Hematopoietic multipotent progenitor cell treated with erythropoietin and hydrocortisone succinate and interleukin-3 and kit ligand, for 4 days (in vitro differentiated cells): ENCODE results near the gene GREB1.

Source experiments
- DNase-seq: peaks from one replicate; pipeline ENCODE4 v3.0.0-alpha.2; 2015

GREB1 gene

GRCh38 chr2:11509657-11510360, 24.0 kb upstream of the GREB1 start:
- DNase-seq = no peak

DNA sequence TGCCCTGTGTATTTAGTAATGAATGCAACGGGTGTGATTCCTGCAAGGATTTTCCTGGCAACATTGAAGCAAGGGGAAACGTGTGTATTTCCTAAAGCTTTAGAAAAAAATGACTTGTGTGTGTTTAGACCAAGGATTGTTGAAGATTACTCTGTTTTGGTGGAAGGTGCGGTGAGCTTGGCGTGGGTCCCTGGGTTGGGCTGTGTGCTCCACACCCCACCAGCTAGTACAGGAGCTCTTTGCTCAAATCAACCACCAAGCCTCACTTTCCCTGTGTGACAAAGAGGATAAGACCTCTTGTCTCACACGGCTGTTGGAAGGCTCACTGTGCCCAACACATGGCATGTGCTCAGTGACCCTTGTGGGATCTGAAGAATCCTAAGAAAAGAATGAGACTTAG, 21.4 kb upstream of the GREB1 start:
- DNase-seq = no peak

DNA sequence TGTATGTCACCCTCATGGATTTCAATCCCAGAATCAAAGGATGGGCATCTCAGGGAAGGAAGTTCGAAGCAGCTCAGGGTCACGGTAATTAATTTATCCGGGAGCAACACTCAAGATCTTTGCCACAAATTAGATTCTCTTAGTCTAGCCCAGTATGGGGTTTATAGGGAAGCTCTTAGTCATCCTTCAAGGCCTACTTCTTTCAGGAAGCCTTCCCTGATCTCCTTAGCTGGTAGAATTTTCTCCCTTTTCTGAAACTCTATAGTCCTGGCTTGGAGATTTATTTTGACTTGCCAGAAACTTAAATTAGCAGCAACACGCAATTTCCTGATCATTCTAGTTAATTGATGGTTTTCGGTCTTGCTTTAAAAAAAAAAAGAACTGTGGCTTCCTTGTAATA, 20.5 kb upstream of the GREB1 start:
- DNase-seq = no peak

GRCh38 chr2:11514081-11514730, 19.6 kb upstream of the GREB1 start:
- no peak for DNase-seq

GRCh38 chr2:11514904-11515303, 18.9 kb upstream of the GREB1 start:
- DNase-seq = no peak

DNA sequence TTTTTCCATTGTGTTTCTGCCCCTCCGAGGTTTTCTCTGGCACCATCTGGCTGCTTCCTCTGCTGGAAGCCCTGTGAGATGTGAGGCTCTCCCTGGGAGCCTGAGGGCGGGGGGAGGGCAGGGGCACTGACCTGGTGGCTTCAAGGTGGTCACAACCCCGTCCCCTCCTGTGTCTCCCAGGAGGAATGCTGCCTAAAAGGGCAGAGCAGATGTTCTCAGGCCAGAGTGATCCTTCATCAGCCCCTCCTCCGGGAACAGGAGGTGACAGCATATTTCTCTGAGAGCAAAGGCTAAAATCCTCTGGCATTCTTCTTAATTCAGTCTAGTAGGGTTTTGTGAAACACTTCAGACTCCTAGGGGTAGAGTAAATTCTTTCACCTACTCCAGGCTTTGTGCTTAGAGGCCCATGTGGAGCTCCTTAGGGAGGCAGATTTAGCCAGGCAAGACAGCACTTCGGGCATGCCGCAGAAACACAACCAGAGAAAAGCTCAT, 18.3 kb upstream of the GREB1 start:
- no peak for DNase-seq

- no peak for DNase-seq
These were observed 16.7 kb upstream of the GREB1 start for GRCh38 chr2:11516984-11517648.

DNA sequence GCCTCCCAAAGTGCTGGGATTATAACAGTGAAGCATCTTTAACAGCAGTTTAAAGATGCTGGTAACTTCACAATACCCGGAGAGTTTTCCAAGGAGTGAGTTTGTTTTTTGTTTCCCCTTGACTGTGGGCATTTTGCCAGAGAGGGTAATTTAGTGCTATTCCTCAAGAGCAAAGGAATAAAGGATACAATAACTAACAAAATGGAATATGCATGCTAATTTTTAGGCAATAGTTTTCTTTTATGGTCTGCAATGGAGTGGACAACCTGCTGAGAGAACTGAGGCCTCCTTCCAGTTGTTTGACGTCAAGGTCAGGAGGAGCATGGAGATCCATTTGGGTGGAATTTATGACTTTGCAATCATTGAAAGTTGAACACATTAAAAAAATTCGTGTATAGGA, 15.9 kb upstream of the GREB1 start:
- no peak for DNase-seq

GRCh38 chr2:11520092-11520693, 13.7 kb upstream of the GREB1 start:
- DNase-seq = no peak

DNA sequence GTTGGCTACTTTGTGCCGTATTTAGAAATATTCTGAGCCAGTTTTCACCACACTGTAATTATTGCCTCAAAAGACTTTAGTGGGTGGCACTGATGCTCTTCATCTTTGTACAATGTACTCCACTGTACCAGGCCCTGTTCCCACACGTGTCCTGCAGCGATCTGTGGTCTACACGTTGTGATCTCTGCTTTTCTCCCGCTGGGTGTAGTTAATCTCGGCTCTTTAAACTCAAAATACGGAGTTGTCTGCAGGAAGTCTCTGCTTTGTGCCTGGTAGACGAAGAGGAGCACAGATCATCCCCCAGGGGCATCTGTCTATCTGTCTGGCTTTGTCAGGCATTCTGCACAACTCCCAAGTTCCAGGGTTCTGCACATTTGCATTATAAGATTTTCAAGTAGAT, 12.1 kb upstream of the GREB1 start:
- DNase-seq = no peak

DNA sequence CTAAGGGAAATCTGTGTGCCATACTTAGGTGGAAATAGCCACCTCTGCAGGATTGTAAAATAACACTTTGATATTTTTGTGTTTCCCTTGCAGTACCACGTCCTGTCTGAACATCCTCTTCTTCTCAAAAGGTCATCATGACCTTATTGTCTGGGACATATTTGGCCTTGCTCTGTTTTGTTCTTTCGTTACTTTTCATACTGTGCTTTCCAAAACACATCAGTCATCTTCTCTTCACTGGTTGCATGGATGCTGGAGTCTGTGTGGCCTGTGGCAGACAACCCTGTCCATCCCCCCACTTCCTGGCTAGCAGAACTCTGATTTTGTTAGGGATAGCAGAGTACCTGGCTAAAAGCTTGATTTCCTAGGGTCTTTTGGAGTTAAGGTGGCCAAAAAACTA, 9.4 kb upstream of the GREB1 start:
- DNase-seq = no peak

- no peak for DNase-seq
These were observed 8.1 kb upstream of the GREB1 start for GRCh38 chr2:11525762-11526161.

DNA sequence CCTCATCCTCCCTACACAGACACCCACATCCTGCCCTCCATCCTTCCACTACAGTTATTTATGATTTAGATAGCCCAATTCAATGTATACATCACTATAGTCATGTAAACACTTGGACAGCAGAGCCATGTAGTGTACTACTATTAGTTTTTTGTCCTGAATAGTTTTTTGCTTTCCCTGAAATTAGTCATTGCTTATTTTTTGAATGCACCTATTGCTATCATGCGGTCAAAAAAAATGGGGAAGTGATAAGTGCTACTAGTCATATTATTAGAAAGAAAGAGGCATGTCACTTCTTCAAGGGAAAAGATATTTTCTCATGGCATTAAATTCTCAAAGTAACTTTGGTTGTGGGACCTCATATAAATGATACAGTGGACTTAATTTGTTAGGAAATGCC, 6.8 kb upstream of the GREB1 start:
- DNase-seq = no peak

GRCh38 chr2:11528228-11528627, 5.6 kb upstream of the GREB1 start:
- no peak for DNase-seq

GRCh38 chr2:11530864-11531465, 2.9 kb upstream of the GREB1 start:
- DNase-seq = no peak

- DNase-seq = peak; percentile 60
These were observed 1.3 kb upstream of the GREB1 start for GRCh38 chr2:11532416-11533055.

- no peak for DNase-seq
These were observed 363 bp downstream of the GREB1 start for GRCh38 chr2:11534071-11534745.

DNA sequence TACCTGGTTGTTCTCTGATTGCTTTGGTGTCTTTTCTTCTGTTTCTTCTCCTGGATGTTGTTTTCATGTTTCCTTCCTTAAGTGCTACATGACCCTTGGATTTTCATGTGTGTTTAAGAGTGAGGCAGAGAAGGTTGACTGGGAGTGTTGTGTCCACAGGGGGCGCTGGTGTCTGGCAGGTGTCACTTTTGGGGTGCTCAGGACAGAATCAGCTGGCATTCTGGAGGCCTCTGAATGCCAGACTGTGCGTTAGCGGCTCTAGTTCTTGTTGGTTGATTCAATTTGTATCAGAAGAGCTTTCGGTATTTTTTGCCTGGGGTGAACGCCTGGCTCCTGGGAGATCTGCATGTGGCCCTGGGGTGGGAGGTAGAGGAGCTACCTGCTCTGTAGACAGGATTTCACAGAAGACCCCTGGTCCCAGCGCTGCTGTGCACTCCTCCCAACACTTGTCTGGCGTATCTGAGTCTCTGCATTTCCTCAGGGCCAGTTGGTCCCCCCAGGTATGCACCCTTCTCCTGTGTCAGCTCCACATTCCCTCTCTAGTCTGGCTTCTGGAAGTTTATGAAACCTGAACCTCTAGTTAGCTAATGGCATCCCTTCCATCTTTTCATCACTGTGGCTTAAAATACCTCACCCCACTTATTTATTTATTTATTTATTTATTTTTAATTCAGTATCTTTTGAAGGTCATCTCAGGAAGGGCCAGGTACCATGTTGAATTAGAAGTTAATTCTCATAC, 1.1 kb downstream of the GREB1 start:
- peak; percentile 23 for DNase-seq

DNA sequence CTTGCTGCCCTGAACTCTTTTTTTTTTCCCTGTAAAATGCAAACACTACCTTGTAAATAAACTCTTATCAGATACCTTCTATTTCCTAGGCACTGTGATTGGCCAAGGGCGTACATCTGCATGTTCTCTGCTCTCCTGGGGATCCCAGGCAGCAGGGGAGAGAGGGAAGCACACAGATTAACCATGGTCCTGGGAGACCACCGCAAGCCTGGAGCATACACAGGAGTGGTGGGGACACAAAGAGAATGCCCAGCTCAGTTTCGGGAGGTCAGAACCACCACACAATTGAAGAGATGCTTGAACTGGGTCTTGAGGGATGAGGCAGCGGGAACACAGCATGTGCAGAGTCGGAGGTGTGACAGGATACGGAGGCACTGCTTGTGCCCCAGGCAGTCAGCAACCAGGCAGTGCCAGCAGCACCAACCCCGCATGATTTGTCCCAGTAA, 2.1 kb downstream of the GREB1 start:
- DNase-seq = no peak

DNA sequence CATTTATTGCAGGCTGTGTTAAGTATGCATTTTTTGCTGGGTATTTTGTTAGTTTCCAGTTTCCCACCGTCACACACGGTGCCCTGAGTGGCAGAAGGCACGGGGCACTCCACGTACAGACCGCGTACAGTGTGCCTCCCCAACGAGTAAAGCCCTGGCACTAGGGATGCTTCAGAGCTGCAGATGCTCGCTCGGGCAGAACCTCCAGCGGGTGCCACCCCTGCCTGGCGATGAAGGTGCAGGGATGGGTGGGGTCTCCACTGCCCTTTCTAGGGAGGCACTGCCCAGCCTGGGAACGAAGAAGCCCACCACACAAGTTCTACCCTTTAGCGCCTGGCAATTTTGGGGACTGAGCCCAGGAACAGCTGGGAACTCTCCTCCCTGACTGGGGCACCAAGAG, 4.1 kb downstream of the GREB1 start:
- no peak for DNase-seq
